ENCODE results near the gene CEACAM19. TPM values are rescaled to one million over a fixed set of nuclear protein-coding genes. Genes with fewer than 3 reads are reported as not detected.

CEACAM19 gene
- total and polyA plus RNA-seq, 2 of the 13 experiments (the other 11 are each of a cell fraction or from before 2014, with no cell fraction given) = 1.3 to 4.0 TPM

DNA sequence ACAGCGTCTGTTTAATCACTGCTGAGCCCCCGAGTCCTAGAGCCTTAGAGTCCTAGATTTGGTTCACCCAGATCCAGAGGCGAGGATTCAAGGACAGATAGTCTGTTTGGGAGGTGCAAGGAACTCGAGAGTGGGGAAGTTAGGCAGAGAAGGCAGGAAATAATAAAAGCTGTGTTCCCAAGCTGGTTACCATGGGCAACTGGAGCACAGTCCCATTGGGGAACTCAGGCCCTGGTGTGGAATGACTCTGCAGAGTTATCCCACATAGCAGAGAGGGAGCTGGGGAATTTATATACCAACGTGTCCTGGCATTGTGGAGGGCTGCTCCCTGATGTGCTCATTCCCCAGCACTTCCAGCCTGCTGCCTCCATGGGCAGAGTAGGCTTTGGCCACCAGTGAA lies 48.2 kb upstream of the CEACAM19 start:
- Histone ChIP-seq H3K4me2 (ENCODE audit: low read depth, low read length) (no peak overlapping the region), H2AFZ (ENCODE audit: low read length) (no peak overlapping the region), H3K9me3 (ENCODE audit: low read length) (no peaks in the 10 kb centered on the region), H3K27me3 (ENCODE audit: control insufficient read depth in 1 of 2, insufficient read depth in 2 of 2, low read length in 2 of 2) (no peaks in the 10 kb centered on the region), H3K36me3 (replicated peaks in 1 of 2; ENCODE audit: control insufficient read depth in 1 of 2, insufficient read depth in 2 of 2, low read length in 2 of 2) (peaks cover 0 to 9% of the 10 kb centered on the region in 2 experiments; a peak in 3 of 5 replicates), H3K9ac (ENCODE audit: insufficient read depth, low read depth, low read length) (no peak overlapping the region), H4K20me1 (ENCODE audit: insufficient read depth, low read length) (no peaks in the 10 kb centered on the region), H3K4me1 (ENCODE audit: insufficient read depth, low read length) (peaks cover 64% of the 10 kb centered on the region), H3K27ac (ENCODE audit: extremely low read length, insufficient read depth, low read length) (peak overlapping the region; percentile 25), H3K79me2 (ENCODE audit: insufficient read depth, low read length) (no peaks in the 10 kb centered on the region), H3K4me3 (replicated peaks in 1 of 3; ENCODE audit: insufficient read depth in 1 of 3, low read depth in 2 of 3, low read length in 3 of 3) (no peak overlapping the region)
- in situ Hi-C loops (cut with HindIII; ENCODE audit: extremely low pct_ligation_motif_present, low pct_unique_long_range_greater_than_20kb) (no loop called here), intact Hi-C loops (cut with micrococcal nuclease; ENCODE audit: unreplicated experiment) (no loop called here)
- CTCF ChIA-PET (ENCODE audit: low intra/inter-chr PET ratio, low total read pairs) = no interaction called here
- BruUV-seq (replicated peaks) = no TSS peak
- POLR2A ChIA-PET = interaction anchor here (6.0 kb wide), 1 partner anchor 9 kb away, joined by 87 read pairs; the partner anchor contains the start of gene IGSF23
- WGBS (ENCODE audit: low lambda C conversion rate) = 93% methylated on average over 5 of the region's 5 CpGs
- no peak for FAIRE-seq
- ATAC-seq = no peak
- TF ChIP-seq RFX1 (IDR thresholded peaks at IDR 0.05) (peak; percentile 40; the same call in 1 of the 2 replicates), ZNF441 (CRISPR knock-in tag; IDR thresholded peaks at IDR 0.05; ENCODE audit: borderline replicate concordance) (no peak)
- no peak for DNase-seq (ENCODE audit: low spot score)

DNA sequence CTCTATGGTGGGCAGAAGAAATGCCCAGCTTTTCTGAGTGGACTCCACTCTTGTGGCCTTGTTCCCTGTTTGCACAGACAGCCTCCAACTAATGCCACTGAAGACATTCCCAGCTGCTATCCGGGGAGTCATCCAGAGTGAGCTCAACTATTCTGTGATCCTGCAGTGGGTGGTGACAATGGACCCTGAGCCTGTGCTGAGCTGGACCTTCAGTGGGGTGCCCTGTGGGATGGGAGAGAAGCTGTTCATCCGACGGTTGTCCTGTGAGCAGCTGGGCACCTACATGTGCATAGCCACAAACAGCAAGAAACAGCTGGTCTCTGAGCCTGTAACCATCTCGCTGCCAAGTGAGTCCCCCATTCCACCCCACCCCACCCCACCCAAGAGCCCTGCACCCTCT lies 47.7 kb upstream of the CEACAM19 start:
- 70% methylated on average over 2 of the region's 4 CpGs for WGBS (ENCODE audit: low lambda C conversion rate)
- intact Hi-C loops (cut with micrococcal nuclease; ENCODE audit: unreplicated experiment) = no loop called here

More for the DNA sequence above, 47.7 kb upstream of the CEACAM19 start:
- H3K27ac ChIP-seq (ENCODE audit: extremely low read length, insufficient read depth, low read length) = no peak overlapping the region
- peaks cover 64% of the 10 kb centered on the region for H3K4me1 ChIP-seq (ENCODE audit: insufficient read depth, low read length)
- H3K4me2 ChIP-seq (ENCODE audit: low read depth, low read length) = no peak overlapping the region
- no peaks in the 10 kb centered on the region for H3K79me2 ChIP-seq (ENCODE audit: insufficient read depth, low read length)
- POLR2A ChIA-PET = interaction anchor here (6.0 kb wide), 1 partner anchor 10 kb away, joined by 87 read pairs; the partner anchor contains the start of gene IGSF23
- H3K27me3 ChIP-seq (ENCODE audit: control insufficient read depth in 1 of 2, insufficient read depth in 2 of 2, low read length in 2 of 2) = no peaks in the 10 kb centered on the region
- DNase-seq (ENCODE audit: low spot score) (no peak), FAIRE-seq (no peak), ATAC-seq (no peak)
- H3K9me3 ChIP-seq (ENCODE audit: low read length) = no peaks in the 10 kb centered on the region
- in situ Hi-C loops (cut with HindIII; ENCODE audit: extremely low pct_ligation_motif_present, low pct_unique_long_range_greater_than_20kb) = no loop called here
- H4K20me1 ChIP-seq (ENCODE audit: insufficient read depth, low read length) = no peaks in the 10 kb centered on the region
- CTCF ChIA-PET (ENCODE audit: low intra/inter-chr PET ratio, low total read pairs) = no interaction called here
- H3K36me3 ChIP-seq (replicated peaks in 1 of 2; ENCODE audit: control insufficient read depth in 1 of 2, insufficient read depth in 2 of 2, low read length in 2 of 2) = peaks cover 0 to 9% of the 10 kb centered on the region in 2 experiments; a peak in 4 of 5 replicates
- no peak for TF ChIP-seq RAD51 (IDR thresholded peaks at IDR 0.05; ENCODE audit: borderline replicate concordance)
- TF ChIP-seq, protein P1, sequence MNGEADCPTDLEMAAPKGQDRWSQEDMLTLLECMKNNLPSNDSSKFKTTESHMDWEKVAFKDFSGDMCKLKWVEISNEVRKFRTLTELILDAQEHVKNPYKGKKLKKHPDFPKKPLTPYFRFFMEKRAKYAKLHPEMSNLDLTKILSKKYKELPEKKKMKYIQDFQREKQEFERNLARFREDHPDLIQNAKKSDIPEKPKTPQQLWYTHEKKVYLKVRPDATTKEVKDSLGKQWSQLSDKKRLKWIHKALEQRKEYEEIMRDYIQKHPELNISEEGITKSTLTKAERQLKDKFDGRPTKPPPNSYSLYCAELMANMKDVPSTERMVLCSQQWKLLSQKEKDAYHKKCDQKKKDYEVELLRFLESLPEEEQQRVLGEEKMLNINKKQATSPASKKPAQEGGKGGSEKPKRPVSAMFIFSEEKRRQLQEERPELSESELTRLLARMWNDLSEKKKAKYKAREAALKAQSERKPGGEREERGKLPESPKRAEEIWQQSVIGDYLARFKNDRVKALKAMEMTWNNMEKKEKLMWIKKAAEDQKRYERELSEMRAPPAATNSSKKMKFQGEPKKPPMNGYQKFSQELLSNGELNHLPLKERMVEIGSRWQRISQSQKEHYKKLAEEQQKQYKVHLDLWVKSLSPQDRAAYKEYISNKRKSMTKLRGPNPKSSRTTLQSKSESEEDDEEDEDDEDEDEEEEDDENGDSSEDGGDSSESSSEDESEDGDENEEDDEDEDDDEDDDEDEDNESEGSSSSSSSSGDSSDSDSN (CRISPR knock-in tag; IDR thresholded peaks at IDR 0.05) = no peak
- TF ChIP-seq, protein P2, sequence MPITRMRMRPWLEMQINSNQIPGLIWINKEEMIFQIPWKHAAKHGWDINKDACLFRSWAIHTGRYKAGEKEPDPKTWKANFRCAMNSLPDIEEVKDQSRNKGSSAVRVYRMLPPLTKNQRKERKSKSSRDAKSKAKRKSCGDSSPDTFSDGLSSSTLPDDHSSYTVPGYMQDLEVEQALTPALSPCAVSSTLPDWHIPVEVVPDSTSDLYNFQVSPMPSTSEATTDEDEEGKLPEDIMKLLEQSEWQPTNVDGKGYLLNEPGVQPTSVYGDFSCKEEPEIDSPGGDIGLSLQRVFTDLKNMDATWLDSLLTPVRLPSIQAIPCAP (CRISPR knock-in tag; IDR thresholded peaks at IDR 0.05; ENCODE audit: low read depth) = no peak
- no peak overlapping the region for H3K4me3 ChIP-seq (replicated peaks in 1 of 3; ENCODE audit: insufficient read depth in 1 of 3, low read depth in 2 of 3, low read length in 3 of 3)
- H2AFZ ChIP-seq (ENCODE audit: low read length) = no peak overlapping the region
- no peak overlapping the region for H3K9ac ChIP-seq (ENCODE audit: insufficient read depth, low read depth, low read length)
- BruUV-seq (replicated peaks) = no TSS peak
